Esophagus squamous epithelium (tissue), 5 donors: Measurements from ENCODE around the gene CPSF4L. TPM values are rescaled to one million over a fixed set of nuclear protein-coding genes. Genes with fewer than 3 reads are reported as not detected.

ENCODE experiments used
- DNase-seq: peaks from one replicate; lab custom pipeline; 2025; lab: John Stamatoyannopoulos, UW
- H3K27ac ChIP-seq, 4 donors: fragments of 200-600 bp; sonication (generic); one replicate each; pipeline ENCODE4 v1.5.1; 2016 to 2019; ENCODE audit warnings: mild to moderate bottlenecking in 1 of 4
- H3K27me3 ChIP-seq, 4 donors: fragments of 200-600 bp; sonication (generic); 1 replicate in 3 of 4; 2 replicates in 1 of 4; pipeline versions ENCODE4 v1.5.1 to v1.6.0; 2017 to 2021; ENCODE audit warnings: antibody characterized with exemption in 1 of 4
- H3K36me3 ChIP-seq, 3 donors: fragments of 200-600 bp; sonication (generic); one replicate each; pipeline ENCODE4 v1.5.1; 2016 to 2019
- H3K4me1 ChIP-seq, 3 donors: fragments of 200-600 bp; sonication (generic); one replicate each; pipeline ENCODE4 v1.5.1; 2017 to 2019
- H3K4me3 ChIP-seq, 4 donors: fragments of 200-600 bp; sonication (generic); 1 replicate in 3 of 4; 2 replicates in 1 of 4; pipeline ENCODE4 v1.5.1; 2016 to 2019; ENCODE audit warnings: mild to moderate bottlenecking in 2 of 4, moderate library complexity in 1 of 4
- H3K9me3 ChIP-seq, 3 donors: fragments of 200-600 bp; sonication (generic); one replicate each; pipeline ENCODE4 v1.5.1; 2016 to 2019
- CTCF ChIP-seq, 6 experiments: fragments of 450-650 bp in 4 of 6; fragments of 200-600 bp in 2 of 6; sonication (generic) in 2 of 6; IDR thresholded peaks; one replicate each; pipeline ENCODE4 v1.5.1; 2016 to 2019; ENCODE audit warnings: antibody characterized with exemption in 6 of 6, mild to moderate bottlenecking in 4 of 6, moderate library complexity in 4 of 6
- POLR2A ChIP-seq, 4 donors: fragments of 450-650 bp; IDR thresholded peaks; one replicate each; pipeline ENCODE4 v1.6.1; 2017; ENCODE audit warnings: antibody characterized with exemption in 4 of 4, mild to moderate bottlenecking in 4 of 4, moderate library complexity in 3 of 4
- WGBS, 2 donors: methylation state at CpG; one replicate each; pipeline ENCODE4 v1.1.5; 2018; 5-methylcytosine and 5-hydroxymethylcytosine counted together
- intact Hi-C: fragments of 100-400 bp; cut with DNase I; formaldehyde crosslinking; loops from one replicate; pipeline ENCODE4 v1.15.0; 2022
- total RNA-seq, 4 donors: library from RNA; depleted of rRNA; stranded (reverse); fragments of >200 nt; gene quantifications; one replicate each; pipeline ENCODE4 v1.1.0, GENCODE V29; 2016
- donor health status: DM: yes; HTN: yes; CAD: no.

Gene CPSF4L
- total RNA-seq, 4 donors from 2014 or later, result not detected

DNA sequence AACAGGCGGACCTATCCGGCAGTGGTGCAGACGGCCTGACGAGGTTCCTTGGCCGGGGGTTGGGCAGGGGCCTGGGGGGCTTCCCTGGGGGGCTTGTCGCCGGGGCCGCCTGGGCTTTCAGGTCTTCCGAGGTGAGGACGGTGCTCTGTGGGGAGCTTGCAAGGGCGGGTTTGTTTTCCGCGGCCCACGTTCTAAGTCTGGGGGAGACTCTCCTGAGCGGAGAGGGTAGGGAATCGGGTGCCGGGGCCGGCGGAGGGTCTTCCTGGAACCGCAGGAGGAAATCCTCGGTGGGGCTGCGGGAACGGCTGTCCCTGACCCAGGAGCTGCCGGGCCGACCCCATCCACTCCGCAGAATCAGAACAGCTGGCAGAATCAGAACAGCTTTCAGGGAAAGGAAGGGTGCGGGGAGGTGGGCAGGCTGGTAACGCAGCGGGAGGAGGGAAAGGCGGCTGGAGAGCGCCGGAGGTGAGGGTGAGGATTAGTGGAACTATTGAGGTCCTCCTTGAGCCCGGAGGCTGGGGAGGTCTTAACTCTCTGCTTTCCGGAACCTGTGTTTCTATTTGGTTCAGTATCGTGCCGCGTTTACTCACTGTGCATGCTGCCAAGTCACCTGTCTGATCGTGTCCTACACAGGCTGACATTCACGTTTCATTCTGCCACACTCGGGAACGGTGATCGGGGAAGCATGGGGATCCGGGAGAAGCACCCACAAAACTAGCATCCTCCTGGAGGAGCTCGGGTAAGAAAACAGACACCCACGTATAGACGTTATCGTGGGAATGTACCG, 28.9 kb downstream of the CPSF4L start:
- intact Hi-C loops, result no loop called here
- peak overlapping the region; percentile 81 to 100 (median 97) for H3K4me3 ChIP-seq
- H3K9me3 ChIP-seq, result no peaks in the 10 kb centered on the region
- peak overlapping the region; percentile 92 to 98 (median 95) for H3K27ac ChIP-seq
- no peak for TF ChIP-seq CTCF (IDR thresholded peaks at IDR 0.05)
- no peak for TF ChIP-seq POLR2A (IDR thresholded peaks at IDR 0.05)
- WGBS, 2 donors, result 0% methylated on average over 25 to 28 of the region's 48 CpGs
- H3K36me3 ChIP-seq, result peaks cover 0 to 24% (median 0%) of the 10 kb centered on the region in 3 donors
- DNase-seq, result no peak
- H3K4me1 ChIP-seq, result peaks cover 25 to 66% (median 38%) of the 10 kb centered on the region in 3 donors
- no peaks in the 10 kb centered on the region for H3K27me3 ChIP-seq

GRCh38 chr17:73231841-73232586, 29.7 kb downstream of the CPSF4L start:
- peak in 3 of 4 donors; percentile 56 to 87 (median 70) for TF ChIP-seq POLR2A (IDR thresholded peaks at IDR 0.05)
- TF ChIP-seq CTCF (IDR thresholded peaks at IDR 0.05), result peak; percentile 11 to 67 (median 46)
- H3K4me3 ChIP-seq, result peak overlapping the region; percentile 81 to 100 (median 97)
- no peaks in the 10 kb centered on the region for H3K9me3 ChIP-seq
- peak; percentile 68 for DNase-seq
- H3K27ac ChIP-seq, result peak overlapping the region; percentile 92 to 98 (median 95)
- peaks cover 0 to 22% (median 0%) of the 10 kb centered on the region in 3 donors for H3K36me3 ChIP-seq
- peaks cover 25 to 66% (median 43%) of the 10 kb centered on the region in 3 donors for H3K4me1 ChIP-seq
- H3K27me3 ChIP-seq, result no peaks in the 10 kb centered on the region
- WGBS, 2 donors, result 0% methylated on average over 25 of the region's 63 CpGs; no CpG with 5 or more reads in 1 of the 2 donors
- intact Hi-C loops, result no loop called here

- TF ChIP-seq CTCF (IDR thresholded peaks at IDR 0.05) (no peak), POLR2A (IDR thresholded peaks at IDR 0.05) (no peak)
- Histone ChIP-seq H3K4me1 (peaks cover 25 to 66% (median 44%) of the 10 kb centered on the region in 3 donors), H3K4me3 (peak overlapping the region; percentile 81 to 100 (median 97)), H3K9me3 (no peaks in the 10 kb centered on the region), H3K36me3 (peaks cover 0 to 16% (median 5%) of the 10 kb centered on the region in 3 donors), H3K27me3 (no peaks in the 10 kb centered on the region), H3K27ac (peak overlapping the region; percentile 92 to 98 (median 95))
- WGBS, 2 donors, result 0% methylated on average over 19 to 20 of the region's 20 CpGs
- no peak for DNase-seq
- intact Hi-C loops, result no loop called here
Observed at GRCh38 chr17:73231395-73231794, 30.3 kb downstream of the CPSF4L start.

- Histone ChIP-seq H3K27me3 (no peaks in the 10 kb centered on the region), H3K4me3 (no peak overlapping the region), H3K4me1 (peaks cover 25 to 75% (median 44%) of the 10 kb centered on the region in 3 donors), H3K9me3 (no peaks in the 10 kb centered on the region), H3K36me3 (peaks cover 0 to 5% (median 3%) of the 10 kb centered on the region in 3 donors), H3K27ac (peak overlapping the region in 3 of 4 donors; percentile 14 to 74 (median 41))
- DNase-seq, result no peak
- intact Hi-C loops, result no loop called here
- WGBS, 2 donors, result 92 to 94% methylated on average over 6 of the region's 6 CpGs
- no peak for TF ChIP-seq CTCF (IDR thresholded peaks at IDR 0.05)
- no peak for TF ChIP-seq POLR2A (IDR thresholded peaks at IDR 0.05)
Observed at GRCh38 chr17:73230088-73230487, 31.6 kb downstream of the CPSF4L start.
